Cardiac septum (tissue), 1 donor: ENCODE results near the gene GAS5. TPM values are rescaled to one million over a fixed set of nuclear protein-coding genes. Genes with fewer than 3 reads are reported as not detected.

Experiments used
- DNase-seq: peaks from one replicate; pipeline ENCODE4 v3.0.0-alpha.2; 2020; ENCODE audit warnings: low spot score
- intact Hi-C: fragments of 100-400 bp; cut with DNase I; formaldehyde crosslinking; loops from one replicate; pipeline ENCODE4 v1.14.0; 2022
- total RNA-seq: library from RNA; stranded (reverse); fragmentation: NEBNext Ultra II Directional; extraction: Animal tissue kit (Norgen Biotek cat#: 25700); gene quantifications from one replicate; pipeline ENCODE4 v1.2.1, GENCODE V29; 2021
- donor health status: DM: no; HTN: no; CAD: no.

Gene GAS5
- total RNA-seq, 1 donor from 2014 or later, result 58.0 TPM

- intact Hi-C loops, result no loop called here
- no peak for DNase-seq
Observed at GRCh38 chr1:173856014-173856413, 11.8 kb downstream of the GAS5 start.

- DNase-seq, result no peak
- intact Hi-C loops, result no loop called here
Observed at GRCh38 chr1:173853074-173853473, 14.7 kb downstream of the GAS5 start.

- DNase-seq, result no peak
- intact Hi-C loops, result no loop called here
Observed at GRCh38 chr1:173852105-173852504, 15.7 kb downstream of the GAS5 start.

- DNase-seq, result no peak
- intact Hi-C loops, result no loop called here
Observed at GRCh38 chr1:173832748-173833147, 35.0 kb downstream of the GAS5 start.

- no peak for DNase-seq
Observed at GRCh38 chr1:173827611-173828010, 40.2 kb downstream of the GAS5 start.

GRCh38 chr1:173824315-173825081 lies 43.3 kb downstream of the GAS5 start, which contains the start of the genes CENPL and DARS2:
Gene CENPL (minus strand): TSS chr1:173824883. CDS start chr1:173811299, 13,584 bp downstream.
Gene DARS2 (plus strand): TSS chr1:173824673. CDS start chr1:173825230, 557 bp downstream.
- intact Hi-C loops, result loop anchor here (1.0 to 5.0 kb wide), 4 partner anchors 44 to 395 kb away; partner anchors contain the start of genes PRDX6 and ZBTB37
- peak; percentile 97 for DNase-seq

More at GRCh38 chr1:173827611-173828010, 40.2 kb downstream of the GAS5 start:
- intact Hi-C loops, result no loop called here

- intact Hi-C loops, result loop anchor here (1.0 to 5.0 kb wide), 4 partner anchors 44 to 395 kb away; partner anchors contain the start of genes PRDX6 and ZBTB37
- DNase-seq, result no peak
Observed at GRCh38 chr1:173823781-173824314, 43.9 kb downstream of the GAS5 start.

- intact Hi-C loops, result loop anchor here (5.0 kb wide), 1 partner anchor 104 kb away; no protein-coding TSS in a partner anchor
- no peak for DNase-seq
Observed at GRCh38 chr1:173821680-173822079, 46.1 kb downstream of the GAS5 start.

GRCh38 chr1:173818459-173818858 lies 49.3 kb downstream of the GAS5 start:
- DNase-seq, result no peak
- intact Hi-C loops, result no loop called here

Other genes with a start within 250 kb of the GAS5 start
- gene TEX50, start 232.7 kb downstream of the GAS5 start, total RNA-seq, result not detected
- gene ANKRD45, start 198.1 kb downstream of the GAS5 start, total RNA-seq, result 0.32 TPM
- gene KLHL20, start 153.0 kb downstream of the GAS5 start, total RNA-seq, result 17.1 TPM
- 12.5 TPM for gene DARS2, start 43.3 kb downstream of the GAS5 start, total RNA-seq
- 3.9 TPM for gene CENPL, start 43.1 kb downstream of the GAS5 start, total RNA-seq
- 14.3 TPM for gene ZBTB37, start 391 bp upstream of the GAS5 start, total RNA-seq
- gene SERPINC1, start 49.3 kb upstream of the GAS5 start, total RNA-seq, result 0.40 TPM
- 24.7 TPM for gene RC3H1, start 154.4 kb upstream of the GAS5 start, total RNA-seq